Measurements from ENCODE around the gene BRAT1. TPM values are rescaled to one million over a fixed set of nuclear protein-coding genes. Genes with fewer than 3 reads are reported as not detected.

Gene BRAT1
- total RNA-seq, 2 experiments from 2014 or later: 44.7 to 52.0 TPM

DNA sequence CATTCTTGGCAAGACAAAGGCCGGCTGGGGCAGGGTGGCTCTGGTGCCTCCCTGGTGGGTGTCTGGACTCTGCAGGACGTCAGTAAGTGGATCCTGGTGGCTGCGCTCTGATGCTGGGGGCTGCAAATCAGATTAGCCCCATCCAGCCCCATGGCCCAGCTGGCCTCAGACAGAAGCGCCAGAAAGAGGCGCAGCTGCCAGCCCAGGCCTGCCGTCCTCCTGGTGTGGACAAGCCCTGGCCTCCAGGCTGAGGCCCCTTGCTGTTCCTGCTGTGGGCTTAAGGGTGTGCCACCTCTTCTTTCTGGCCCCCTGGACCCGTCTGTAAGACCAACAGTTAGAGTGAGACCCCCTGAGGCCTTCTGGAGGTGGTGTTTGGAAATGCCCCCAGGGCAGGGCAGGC is 41.6 kb downstream of the BRAT1 start:
- H3K36me3 ChIP-seq (ENCODE audit: insufficient read depth, low read length): no peaks in the 10 kb centered on the region
- H3K4me1 ChIP-seq (ENCODE audit: insufficient read depth, low read length, poor library complexity, severe bottlenecking): peaks cover 53% of the 10 kb centered on the region
- H2AFZ ChIP-seq (ENCODE audit: low read length): no peak overlapping the region
- intact Hi-C loops (cut with micrococcal nuclease; ENCODE audit: unreplicated experiment): no loop called here
- TF ChIP-seq EZH2phosphoT487 (IDR thresholded peaks at IDR 0.05; ENCODE audit: borderline replicate concordance, low read depth, low read length): no peak
- TF ChIP-seq, protein P1, sequence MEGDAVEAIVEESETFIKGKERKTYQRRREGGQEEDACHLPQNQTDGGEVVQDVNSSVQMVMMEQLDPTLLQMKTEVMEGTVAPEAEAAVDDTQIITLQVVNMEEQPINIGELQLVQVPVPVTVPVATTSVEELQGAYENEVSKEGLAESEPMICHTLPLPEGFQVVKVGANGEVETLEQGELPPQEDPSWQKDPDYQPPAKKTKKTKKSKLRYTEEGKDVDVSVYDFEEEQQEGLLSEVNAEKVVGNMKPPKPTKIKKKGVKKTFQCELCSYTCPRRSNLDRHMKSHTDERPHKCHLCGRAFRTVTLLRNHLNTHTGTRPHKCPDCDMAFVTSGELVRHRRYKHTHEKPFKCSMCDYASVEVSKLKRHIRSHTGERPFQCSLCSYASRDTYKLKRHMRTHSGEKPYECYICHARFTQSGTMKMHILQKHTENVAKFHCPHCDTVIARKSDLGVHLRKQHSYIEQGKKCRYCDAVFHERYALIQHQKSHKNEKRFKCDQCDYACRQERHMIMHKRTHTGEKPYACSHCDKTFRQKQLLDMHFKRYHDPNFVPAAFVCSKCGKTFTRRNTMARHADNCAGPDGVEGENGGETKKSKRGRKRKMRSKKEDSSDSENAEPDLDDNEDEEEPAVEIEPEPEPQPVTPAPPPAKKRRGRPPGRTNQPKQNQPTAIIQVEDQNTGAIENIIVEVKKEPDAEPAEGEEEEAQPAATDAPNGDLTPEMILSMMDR (conservative IDR thresholded peaks at IDR 0.05; ENCODE audit: low read length): no peak
- no peak overlapping the region for H3K27ac ChIP-seq (ENCODE audit: low read depth, low read length, poor library complexity, severe bottlenecking)
- no TSS peak for BruUV-seq (replicated peaks)
- ChIA-PET POLR2A (no interaction called here), CTCF (ENCODE audit: unreplicated experiment) (no interaction called here)
- no peak overlapping the region for H3K4me2 ChIP-seq (ENCODE audit: low read length)
- no peaks in the 10 kb centered on the region for H4K20me1 ChIP-seq (ENCODE audit: insufficient read depth, low read length)
- H3K9me2 ChIP-seq (ENCODE audit: insufficient read depth, low read length): no peaks in the 10 kb centered on the region
- no peaks in the 10 kb centered on the region for H3K9me3 ChIP-seq (ENCODE audit: low read length)
- H3K4me3 ChIP-seq (ENCODE audit: low read depth, low read length, poor library complexity, severe bottlenecking): no peak overlapping the region
- no peak for DNase-seq (ENCODE audit: low spot score)
- no peaks in the 10 kb centered on the region for H3K79me2 ChIP-seq (ENCODE audit: insufficient read depth, low read depth, low read length)

DNA sequence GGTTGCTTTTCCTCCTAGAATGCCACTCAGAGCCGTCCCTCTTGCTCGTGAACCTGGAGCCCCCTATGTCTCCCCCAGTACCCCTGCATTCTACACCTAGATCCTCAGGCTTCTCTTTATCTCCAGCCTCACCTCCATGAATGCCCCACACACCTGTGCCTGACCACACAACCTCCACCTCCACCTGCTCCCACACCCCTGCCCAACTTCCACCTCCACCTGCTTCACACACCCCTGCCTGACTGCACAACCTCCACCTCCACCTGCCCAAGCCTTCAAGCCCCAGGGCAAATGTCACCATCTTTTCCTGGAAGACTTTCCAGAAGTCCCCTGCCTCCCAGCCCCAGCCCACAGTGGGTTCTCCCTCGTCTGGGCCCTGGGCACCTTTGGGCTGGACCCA is 42.6 kb downstream of the BRAT1 start:
- Histone ChIP-seq H3K4me2 (ENCODE audit: low read length) (peak overlapping the region; percentile 74; the same call in 1 of the 2 replicates), H3K27ac (ENCODE audit: low read depth, low read length, poor library complexity, severe bottlenecking) (no peak overlapping the region), H3K4me1 (ENCODE audit: insufficient read depth, low read length, poor library complexity, severe bottlenecking) (peaks cover 50% of the 10 kb centered on the region), H3K9me3 (ENCODE audit: low read length) (no peaks in the 10 kb centered on the region), H2AFZ (ENCODE audit: low read length) (peak overlapping the region; percentile 85; the same call in 1 of the 2 replicates), H3K9me2 (ENCODE audit: insufficient read depth, low read length) (no peaks in the 10 kb centered on the region), H3K36me3 (ENCODE audit: insufficient read depth, low read length) (no peaks in the 10 kb centered on the region), H4K20me1 (ENCODE audit: insufficient read depth, low read length) (no peaks in the 10 kb centered on the region), H3K79me2 (ENCODE audit: insufficient read depth, low read depth, low read length) (no peaks in the 10 kb centered on the region), H3K4me3 (ENCODE audit: low read depth, low read length, poor library complexity, severe bottlenecking) (no peak overlapping the region)
- TF ChIP-seq EZH2phosphoT487 (IDR thresholded peaks at IDR 0.05; ENCODE audit: borderline replicate concordance, low read depth, low read length): no peak
- TF ChIP-seq, protein P1 (conservative IDR thresholded peaks at IDR 0.05; ENCODE audit: low read length): no peak
- no TSS peak for BruUV-seq (replicated peaks)
- intact Hi-C loops (cut with micrococcal nuclease; ENCODE audit: unreplicated experiment): no loop called here
- POLR2A ChIA-PET: no interaction called here
- no peak for DNase-seq (ENCODE audit: low spot score)
- CTCF ChIA-PET (ENCODE audit: unreplicated experiment): interaction anchor here (0.6 kb wide), 1 partner anchor 13 kb away, joined by 5 read pairs; no protein-coding TSS in a partner anchor

DNA sequence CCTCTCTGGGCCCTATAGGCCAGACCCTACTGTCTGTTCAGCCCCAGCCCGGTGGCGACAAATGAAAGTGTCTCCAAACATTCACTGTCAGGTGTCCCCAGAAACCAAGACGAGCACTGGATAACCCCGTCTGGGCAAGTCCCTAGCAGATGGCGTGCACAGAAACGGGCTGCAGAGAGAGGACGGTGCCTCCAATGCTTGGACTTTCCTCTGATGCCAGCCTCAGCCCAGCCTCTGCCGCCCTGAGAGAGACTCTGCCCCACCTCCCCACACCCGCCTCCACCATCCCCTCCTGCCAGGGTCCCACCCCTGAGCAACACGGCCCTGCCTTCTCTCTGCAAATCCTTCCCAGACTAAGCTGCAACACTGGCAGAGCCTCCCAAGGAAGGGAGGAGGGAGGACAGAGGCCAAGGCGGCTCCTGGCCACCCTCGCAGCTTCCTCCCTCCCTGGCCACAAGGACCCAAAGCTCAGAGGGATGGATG is 43.1 kb downstream of the BRAT1 start:
- Histone ChIP-seq H3K9me2 (ENCODE audit: insufficient read depth, low read length) (no peaks in the 10 kb centered on the region), H3K9me3 (ENCODE audit: low read length) (no peaks in the 10 kb centered on the region), H3K36me3 (ENCODE audit: insufficient read depth, low read length) (no peaks in the 10 kb centered on the region), H3K79me2 (ENCODE audit: insufficient read depth, low read depth, low read length) (no peaks in the 10 kb centered on the region), H3K4me2 (ENCODE audit: low read length) (peak overlapping the region; percentile 74), H3K4me1 (ENCODE audit: insufficient read depth, low read length, poor library complexity, severe bottlenecking) (peaks cover 50% of the 10 kb centered on the region), H3K27ac (ENCODE audit: low read depth, low read length, poor library complexity, severe bottlenecking) (peak overlapping the region; percentile 71), H3K4me3 (ENCODE audit: low read depth, low read length, poor library complexity, severe bottlenecking) (no peak overlapping the region), H2AFZ (ENCODE audit: low read length) (peak overlapping the region; percentile 85; the same call in 1 of the 2 replicates), H4K20me1 (ENCODE audit: insufficient read depth, low read length) (no peaks in the 10 kb centered on the region)
- no peak for TF ChIP-seq EZH2phosphoT487 (IDR thresholded peaks at IDR 0.05; ENCODE audit: borderline replicate concordance, low read depth, low read length)
- TF ChIP-seq, protein P1 (conservative IDR thresholded peaks at IDR 0.05; ENCODE audit: low read length): no peak
- intact Hi-C loops (cut with micrococcal nuclease; ENCODE audit: unreplicated experiment): no loop called here
- POLR2A ChIA-PET: no interaction called here
- no TSS peak for BruUV-seq (replicated peaks)
- CTCF ChIA-PET (ENCODE audit: unreplicated experiment): interaction anchor here (0.6 kb wide), 1 partner anchor 14 kb away, joined by 5 read pairs; no protein-coding TSS in a partner anchor
- DNase-seq (ENCODE audit: low spot score): peak; percentile 36
